Suprapubic skin (tissue), 4 donors: Measurements from ENCODE around the gene CCT7. TPM values are rescaled to one million over a fixed set of nuclear protein-coding genes. Genes with fewer than 3 reads are reported as not detected.

Experiments used
- DNase-seq, 2 donors: peaks; one replicate each; pipeline ENCODE4 v3.0.0-alpha.2; 2019; ENCODE audit warnings: low spot score in 2 of 2
- H3K27ac ChIP-seq: fragments of 200-600 bp; sonication (generic); one replicate; pipeline ENCODE4 v1.5.1; 2019
- H3K27me3 ChIP-seq: fragments of 200-600 bp; sonication (generic); one replicate; pipeline ENCODE4 v1.5.1; 2019
- H3K36me3 ChIP-seq: fragments of 200-600 bp; sonication (generic); one replicate; pipeline ENCODE4 v1.5.1; 2019
- H3K4me1 ChIP-seq: fragments of 200-600 bp; sonication (generic); one replicate; pipeline ENCODE4 v1.5.1; 2019
- H3K4me3 ChIP-seq: fragments of 200-600 bp; sonication (generic); one replicate; pipeline ENCODE4 v1.5.1; 2019; ENCODE audit warnings: mild to moderate bottlenecking
- H3K9me3 ChIP-seq: fragments of 200-600 bp; sonication (generic); one replicate; pipeline ENCODE4 v1.5.1; 2019
- CTCF ChIP-seq, 2 donors: fragments of 200-600 bp in 1 of 2; fragments of 450-650 bp in 1 of 2; sonication (generic) in 1 of 2; IDR thresholded peaks; one replicate each; pipeline ENCODE4 v1.5.1; 2016 to 2019; ENCODE audit warnings: antibody characterized with exemption in 2 of 2, mild to moderate bottlenecking in 1 of 2, moderate library complexity in 1 of 2
- EP300 ChIP-seq: sonication (generic); formaldehyde crosslinking; IDR thresholded peaks from one replicate; pipeline ENCODE4 v1.6.1; 2017; ENCODE audit warnings: antibody characterized with exemption
- POLR2A ChIP-seq, 2 donors: fragments of 450-650 bp; IDR thresholded peaks; one replicate each; pipeline ENCODE4 v1.6.1; 2017; ENCODE audit warnings: antibody characterized with exemption in 2 of 2, mild to moderate bottlenecking in 2 of 2, moderate library complexity in 2 of 2
- POLR2AphosphoS5 ChIP-seq, 3 donors: sonication (generic); formaldehyde crosslinking; IDR thresholded peaks; one replicate each; pipeline ENCODE4 v1.6.1; 2017; ENCODE audit warnings: antibody characterized with exemption in 3 of 3
- WGBS: methylation state at CpG from one replicate; pipeline ENCODE4 v1.1.5; 2018; 5-methylcytosine and 5-hydroxymethylcytosine counted together
- total RNA-seq, 4 donors: library from RNA; depleted of rRNA; stranded (reverse); fragments of >200 nt; gene quantifications; one replicate each; pipeline ENCODE4 v1.1.0, GENCODE V29; 2016

Gene CCT7
- total RNA-seq, 4 donors from 2014 or later = 99.7 to 175 (median 158) TPM

- H3K9me3 ChIP-seq = no peaks in the 10 kb centered on the region
- TF ChIP-seq POLR2A (IDR thresholded peaks at IDR 0.05) (no peak), EP300 (no peak), POLR2AphosphoS5 (IDR thresholded peaks at IDR 0.05) (no peak), CTCF (IDR thresholded peaks at IDR 0.05) (no peak)
- DNase-seq = no peak
- no peak overlapping the region for H3K27ac ChIP-seq
- WGBS = 9% methylated on average over 28 of the region's 43 CpGs
- H3K4me1 ChIP-seq = peaks cover 21% of the 10 kb centered on the region
- peak overlapping the region; percentile 57 for H3K4me3 ChIP-seq
- H3K27me3 ChIP-seq = peaks cover 39% of the 10 kb centered on the region
- H3K36me3 ChIP-seq = no peaks in the 10 kb centered on the region
Measured at GRCh38 chr2:73283545-73284295, 49.6 kb downstream of the CCT7 start.

- WGBS = 5% methylated on average over 11 of the region's 69 CpGs
- H3K36me3 ChIP-seq = no peaks in the 10 kb centered on the region
- peaks cover 21% of the 10 kb centered on the region for H3K4me1 ChIP-seq
- no peak for TF ChIP-seq POLR2A (IDR thresholded peaks at IDR 0.05)
- TF ChIP-seq EP300 = no peak
- TF ChIP-seq CTCF (IDR thresholded peaks at IDR 0.05) = no peak
- no peak for TF ChIP-seq POLR2AphosphoS5 (IDR thresholded peaks at IDR 0.05)
- H3K9me3 ChIP-seq = no peaks in the 10 kb centered on the region
- peaks cover 47% of the 10 kb centered on the region for H3K27me3 ChIP-seq
- DNase-seq = no peak
- H3K4me3 ChIP-seq = peak within 1 kb of the TSS; percentile 57
- no peak within 1 kb of the TSS for H3K27ac ChIP-seq
Measured at GRCh38 chr2:73284296-73285158, 50.4 kb downstream of the CCT7 start, which contains the start of gene FBXO41. FBXO41 (minus strand) TSS chr2:73284478; CDS start chr2:73269630, 14,848 bp downstream.

GRCh38 chr2:73285159-73285739 lies 51.1 kb downstream of the CCT7 start:
- no peak overlapping the region for H3K27ac ChIP-seq
- peak overlapping the region; percentile 57 for H3K4me3 ChIP-seq
- DNase-seq = no peak
- H3K36me3 ChIP-seq = no peaks in the 10 kb centered on the region
- TF ChIP-seq EP300 = no peak
- no peak for TF ChIP-seq CTCF (IDR thresholded peaks at IDR 0.05)
- no peak for TF ChIP-seq POLR2A (IDR thresholded peaks at IDR 0.05)
- TF ChIP-seq POLR2AphosphoS5 (IDR thresholded peaks at IDR 0.05) = no peak
- peaks cover 54% of the 10 kb centered on the region for H3K27me3 ChIP-seq
- 41% methylated on average over 5 of the region's 5 CpGs for WGBS
- H3K4me1 ChIP-seq = peaks cover 21% of the 10 kb centered on the region
- no peaks in the 10 kb centered on the region for H3K9me3 ChIP-seq

- no peak overlapping the region for H3K4me3 ChIP-seq
- no peak overlapping the region for H3K27ac ChIP-seq
- no peak for DNase-seq
- WGBS = 85% methylated on average over 3 of the region's 3 CpGs
- H3K9me3 ChIP-seq = no peaks in the 10 kb centered on the region
- H3K36me3 ChIP-seq = no peaks in the 10 kb centered on the region
- H3K4me1 ChIP-seq = peaks cover 24% of the 10 kb centered on the region
- TF ChIP-seq CTCF (IDR thresholded peaks at IDR 0.05) = no peak
- no peak for TF ChIP-seq POLR2A (IDR thresholded peaks at IDR 0.05)
- no peak for TF ChIP-seq EP300
- no peak for TF ChIP-seq POLR2AphosphoS5 (IDR thresholded peaks at IDR 0.05)
- H3K27me3 ChIP-seq = peaks cover 63% of the 10 kb centered on the region
Measured at GRCh38 chr2:73286134-73286655, 52.1 kb downstream of the CCT7 start.
